Ishikawa (cell line): ENCODE results near the gene CKMT2.

Source experiments
- CEBPB ChIP-seq: IDR thresholded peaks from 2 replicates; pipeline ENCODE4 v1.6.1; 2012
- CREB1 ChIP-seq: IDR thresholded peaks from 2 replicates; pipeline ENCODE4 v1.6.1; 2012; ENCODE audit warnings: low read depth
- EGR1 ChIP-seq: IDR thresholded peaks from 2 replicates; pipeline ENCODE4 v1.6.1; 2012
- EP300 ChIP-seq: IDR thresholded peaks from 2 replicates; pipeline ENCODE4 v1.6.1; 2012; ENCODE audit warnings: borderline replicate concordance
- FOXM1 ChIP-seq: IDR thresholded peaks from 2 replicates; pipeline ENCODE4 v1.6.1; 2012; ENCODE audit warnings: low read depth, borderline replicate concordance
- NFIC ChIP-seq: IDR thresholded peaks from 2 replicates; pipeline ENCODE4 v1.6.1; 2012
- RAD21 ChIP-seq: IDR thresholded peaks from 2 replicates; pipeline ENCODE4 v1.6.1; 2012; ENCODE audit warnings: low read depth
- TAF1 ChIP-seq: IDR thresholded peaks from 2 replicates; pipeline ENCODE4 v1.6.1; 2012; ENCODE audit warnings: low read depth, mild to moderate bottlenecking
- TCF12 ChIP-seq: IDR thresholded peaks from 2 replicates; pipeline ENCODE4 v1.6.1; 2012; ENCODE audit warnings: low read depth
- TEAD4 ChIP-seq: IDR thresholded peaks from 2 replicates; pipeline ENCODE4 v1.6.1; 2012
- YY1 ChIP-seq: IDR thresholded peaks from 2 replicates; pipeline ENCODE4 v1.6.1; 2012; ENCODE audit warnings: low read depth
- ZBTB7A ChIP-seq: IDR thresholded peaks from 2 replicates; pipeline ENCODE4 v1.6.1; 2012; ENCODE audit warnings: low read depth
- TF ChIP-seq, protein P1 (sequence below): IDR thresholded peaks from 2 replicates; pipeline ENCODE4 v1.6.1; 2012; ENCODE audit warnings: low read depth, mild to moderate bottlenecking
- TF ChIP-seq, protein P2 (sequence below): IDR thresholded peaks from 2 replicates; pipeline ENCODE4 v1.6.1; 2012
- TF ChIP-seq, protein P3 (sequence below): IDR thresholded peaks from 2 replicates; pipeline ENCODE4 v1.6.1; 2012

The CKMT2 gene

DNA sequence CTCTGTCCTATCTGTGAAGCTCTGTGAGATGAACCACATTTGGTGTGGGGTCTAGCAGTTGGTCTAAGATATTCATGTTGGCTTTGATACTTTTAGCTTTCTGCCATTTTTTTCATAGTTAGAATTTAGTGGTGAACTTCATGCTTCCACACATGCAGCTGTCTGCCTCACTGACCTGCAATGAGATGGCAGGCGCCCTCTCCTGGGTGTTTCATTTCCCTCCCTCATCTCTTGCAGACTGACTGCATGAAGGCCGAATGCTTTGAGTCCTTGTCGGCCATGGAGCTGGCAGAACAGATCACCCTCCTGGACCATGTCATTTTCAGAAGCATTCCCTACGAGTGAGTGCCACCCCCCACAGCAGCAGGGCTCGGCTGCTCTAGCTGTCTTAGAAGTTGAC, 26.1 kb upstream of the CKMT2 start:
- TF ChIP-seq RAD21 = 0 out of 2 replicates have a peak, but pooled peaks have one; percentile 11
- TF ChIP-seq TEAD4 = no peak

DNA sequence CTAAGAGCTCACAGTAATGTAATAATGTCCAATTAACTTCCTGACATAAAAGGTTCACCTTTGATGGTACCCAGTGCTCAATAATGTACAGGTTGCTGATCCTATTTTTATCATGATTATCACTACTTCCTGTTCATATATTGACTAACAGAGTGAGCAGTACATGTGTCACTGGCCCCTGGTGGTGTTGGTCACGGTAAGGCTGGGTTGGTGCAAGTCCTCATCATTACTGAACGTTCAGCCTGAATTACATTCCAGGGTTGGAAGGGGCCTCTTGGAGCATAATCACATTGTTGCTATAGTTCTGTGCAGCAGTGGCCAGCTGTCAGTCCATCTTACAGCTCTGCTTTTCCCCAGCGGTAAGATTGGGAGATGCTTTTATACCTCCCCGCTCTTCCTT, 24.2 kb upstream of the CKMT2 start:
- TF ChIP-seq ZBTB7A (no peak), FOXM1 (no peak)

DNA sequence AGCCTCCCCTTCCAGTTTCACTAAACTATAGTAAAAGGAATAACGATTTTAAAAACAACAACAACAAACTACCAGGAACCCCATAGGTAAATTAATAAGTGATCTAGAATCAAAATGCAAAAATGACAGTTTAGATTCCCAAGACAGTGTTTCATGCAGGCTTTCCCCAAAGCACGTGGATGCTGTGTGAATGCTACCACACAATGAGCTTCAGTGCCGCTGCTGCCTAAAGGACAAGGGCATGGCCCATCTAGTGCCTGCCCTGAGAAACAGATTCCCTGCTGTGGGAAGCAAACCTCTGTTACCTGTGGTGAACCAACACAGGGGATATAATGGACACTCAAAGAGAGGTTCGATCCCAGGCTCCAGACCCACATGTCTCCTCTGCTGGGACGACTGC, 23.7 kb upstream of the CKMT2 start:
- TF ChIP-seq FOXM1 (no peak), TCF12 (no peak), CREB1 (no peak), EGR1 (no peak), EP300 (no peak), RAD21 (no peak), YY1 (no peak), ZBTB7A (no peak), CEBPB (no peak), NFIC (no peak), TEAD4 (no peak), TAF1 (no peak)
- TF ChIP-seq, protein P1, sequence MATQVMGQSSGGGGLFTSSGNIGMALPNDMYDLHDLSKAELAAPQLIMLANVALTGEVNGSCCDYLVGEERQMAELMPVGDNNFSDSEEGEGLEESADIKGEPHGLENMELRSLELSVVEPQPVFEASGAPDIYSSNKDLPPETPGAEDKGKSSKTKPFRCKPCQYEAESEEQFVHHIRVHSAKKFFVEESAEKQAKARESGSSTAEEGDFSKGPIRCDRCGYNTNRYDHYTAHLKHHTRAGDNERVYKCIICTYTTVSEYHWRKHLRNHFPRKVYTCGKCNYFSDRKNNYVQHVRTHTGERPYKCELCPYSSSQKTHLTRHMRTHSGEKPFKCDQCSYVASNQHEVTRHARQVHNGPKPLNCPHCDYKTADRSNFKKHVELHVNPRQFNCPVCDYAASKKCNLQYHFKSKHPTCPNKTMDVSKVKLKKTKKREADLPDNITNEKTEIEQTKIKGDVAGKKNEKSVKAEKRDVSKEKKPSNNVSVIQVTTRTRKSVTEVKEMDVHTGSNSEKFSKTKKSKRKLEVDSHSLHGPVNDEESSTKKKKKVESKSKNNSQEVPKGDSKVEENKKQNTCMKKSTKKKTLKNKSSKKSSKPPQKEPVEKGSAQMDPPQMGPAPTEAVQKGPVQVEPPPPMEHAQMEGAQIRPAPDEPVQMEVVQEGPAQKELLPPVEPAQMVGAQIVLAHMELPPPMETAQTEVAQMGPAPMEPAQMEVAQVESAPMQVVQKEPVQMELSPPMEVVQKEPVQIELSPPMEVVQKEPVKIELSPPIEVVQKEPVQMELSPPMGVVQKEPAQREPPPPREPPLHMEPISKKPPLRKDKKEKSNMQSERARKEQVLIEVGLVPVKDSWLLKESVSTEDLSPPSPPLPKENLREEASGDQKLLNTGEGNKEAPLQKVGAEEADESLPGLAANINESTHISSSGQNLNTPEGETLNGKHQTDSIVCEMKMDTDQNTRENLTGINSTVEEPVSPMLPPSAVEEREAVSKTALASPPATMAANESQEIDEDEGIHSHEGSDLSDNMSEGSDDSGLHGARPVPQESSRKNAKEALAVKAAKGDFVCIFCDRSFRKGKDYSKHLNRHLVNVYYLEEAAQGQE = no peak
- TF ChIP-seq, protein P2, sequence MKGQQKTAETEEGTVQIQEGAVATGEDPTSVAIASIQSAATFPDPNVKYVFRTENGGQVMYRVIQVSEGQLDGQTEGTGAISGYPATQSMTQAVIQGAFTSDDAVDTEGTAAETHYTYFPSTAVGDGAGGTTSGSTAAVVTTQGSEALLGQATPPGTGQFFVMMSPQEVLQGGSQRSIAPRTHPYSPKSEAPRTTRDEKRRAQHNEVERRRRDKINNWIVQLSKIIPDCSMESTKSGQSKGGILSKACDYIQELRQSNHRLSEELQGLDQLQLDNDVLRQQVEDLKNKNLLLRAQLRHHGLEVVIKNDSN = no peak
- TF ChIP-seq, protein P3, sequence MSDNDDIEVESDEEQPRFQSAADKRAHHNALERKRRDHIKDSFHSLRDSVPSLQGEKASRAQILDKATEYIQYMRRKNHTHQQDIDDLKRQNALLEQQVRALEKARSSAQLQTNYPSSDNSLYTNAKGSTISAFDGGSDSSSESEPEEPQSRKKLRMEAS = no peak

DNA sequence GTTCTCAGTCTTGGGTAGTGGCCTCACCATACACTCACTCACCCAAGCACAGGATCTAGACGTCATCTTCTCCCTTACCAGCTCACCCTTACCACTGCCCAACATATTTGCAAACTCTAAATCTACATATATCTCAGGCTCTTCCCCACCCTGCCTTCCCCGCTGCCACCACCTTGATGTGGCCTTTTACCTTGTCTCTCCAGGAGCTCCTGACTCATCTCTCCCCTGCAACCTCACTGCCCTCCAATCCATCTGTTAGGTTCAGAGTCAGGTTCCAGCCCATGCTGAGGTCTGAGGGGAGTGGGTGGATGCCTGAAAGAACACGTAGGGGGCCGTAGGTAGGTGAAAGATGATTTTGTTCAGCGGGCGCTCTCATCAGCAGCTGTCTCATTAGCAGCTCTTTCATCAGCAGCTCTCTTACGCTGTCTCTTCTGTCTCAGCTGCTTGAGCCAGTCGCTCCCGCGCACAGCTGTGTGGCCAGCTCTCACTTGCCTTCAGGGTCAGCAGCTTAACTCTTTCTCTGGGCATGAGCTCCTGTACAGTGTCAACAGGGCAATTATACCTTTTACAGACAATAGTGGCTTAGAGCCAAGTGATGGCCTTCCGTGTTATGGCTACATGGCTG, 23.1 kb upstream of the CKMT2 start:
- TF ChIP-seq FOXM1 = no peak

DNA sequence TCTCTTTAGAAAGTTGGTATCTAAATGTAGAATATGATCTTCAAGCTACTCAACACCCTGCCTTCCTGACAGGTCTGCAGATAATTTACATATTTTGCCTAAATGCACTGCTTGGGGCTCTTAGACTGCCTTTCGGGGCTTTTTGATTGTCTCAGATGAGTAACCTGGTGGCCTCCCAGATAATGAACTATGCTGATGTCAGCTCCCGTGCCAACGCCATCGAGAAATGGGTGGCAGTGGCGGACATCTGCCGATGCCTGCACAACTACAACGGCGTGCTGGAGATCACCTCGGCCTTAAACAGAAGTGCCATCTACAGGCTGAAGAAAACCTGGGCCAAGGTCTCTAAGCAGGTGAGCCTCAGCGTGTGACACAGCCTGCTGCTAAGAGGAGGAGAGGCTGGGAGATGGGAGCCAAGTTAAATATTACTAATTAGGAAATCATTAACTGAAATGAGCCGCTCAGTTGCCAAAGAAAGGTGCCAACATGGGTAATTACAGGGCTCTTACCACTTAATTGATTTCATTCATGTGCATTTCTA, 20.8 kb upstream of the CKMT2 start:
- TF ChIP-seq ZBTB7A = no peak
- no peak for TF ChIP-seq NFIC
- no peak for TF ChIP-seq CEBPB

DNA sequence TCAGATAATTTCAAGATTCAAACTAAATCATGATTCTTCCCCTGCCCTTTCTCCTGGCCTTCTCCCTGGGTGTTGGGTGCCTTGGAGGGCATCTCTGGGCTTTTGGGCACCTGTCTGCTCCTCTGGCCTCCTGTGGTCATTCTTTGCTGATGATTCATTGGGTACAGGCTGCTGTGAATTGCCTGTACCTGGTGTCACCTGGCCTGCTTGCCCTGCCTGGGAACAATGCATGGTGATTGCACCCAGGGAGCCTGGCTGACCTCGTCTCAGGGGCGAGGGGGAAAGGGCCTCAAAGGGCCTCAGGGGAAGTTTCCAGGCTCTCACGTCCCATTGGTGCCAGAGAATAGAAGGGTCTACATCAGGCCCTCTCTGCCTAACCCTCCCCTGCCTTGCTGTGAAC, 20.1 kb upstream of the CKMT2 start:
- no peak for TF ChIP-seq EP300
- TF ChIP-seq, protein P1 = no peak
- TF ChIP-seq, protein P2 = no peak
- TF ChIP-seq TCF12 = 0 out of 2 replicates have a peak, but pooled peaks have one; percentile 31
- no peak for TF ChIP-seq RAD21
- no peak for TF ChIP-seq TEAD4

DNA sequence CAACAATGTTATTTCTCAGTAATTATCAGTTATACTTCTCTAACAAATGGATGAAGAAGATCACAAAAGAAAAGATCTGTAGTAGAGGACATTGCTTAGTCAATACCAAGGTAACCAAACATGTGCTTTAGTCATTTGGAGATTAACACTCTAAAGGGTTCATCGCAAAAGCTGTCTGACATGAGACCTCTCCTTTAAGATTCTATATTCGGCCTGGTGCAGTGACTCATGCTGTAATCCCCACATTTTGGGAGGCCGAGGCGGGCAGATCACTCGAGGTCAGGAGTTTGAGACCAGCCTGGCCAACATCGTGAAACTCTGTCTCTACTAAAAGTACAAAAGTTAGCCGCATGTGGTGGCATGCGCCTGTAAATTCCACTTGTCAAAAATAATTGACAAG, 18.3 kb upstream of the CKMT2 start:
- no peak for TF ChIP-seq CREB1
- TF ChIP-seq, protein P2 = no peak
- no peak for TF ChIP-seq ZBTB7A
- TF ChIP-seq TEAD4 = no peak
- TF ChIP-seq FOXM1 = no peak
- TF ChIP-seq, protein P1 = no peak
- TF ChIP-seq EGR1 = no peak
- no peak for TF ChIP-seq TAF1
- no peak for TF ChIP-seq RAD21
- no peak for TF ChIP-seq NFIC
- no peak for TF ChIP-seq EP300
- no peak for TF ChIP-seq TCF12
- no peak for TF ChIP-seq YY1
- TF ChIP-seq, protein P3 = no peak
- TF ChIP-seq CEBPB = no peak
